HUES64 (cell line): ENCODE measurements around the gene ISYNA1.

ENCODE experiments used
- H3K27ac ChIP-seq: 2 replicates; pipeline ENCODE4 v1.7.0; 2013; ENCODE audit warnings: low read depth, low read length, inconsistent platforms
- H3K27me3 ChIP-seq: 2 replicates; pipeline ENCODE4 v1.6.1; 2013; ENCODE audit warnings: mild to moderate bottlenecking, low read length; ENCODE audit not compliant: insufficient read depth
- H3K36me3 ChIP-seq: 2 replicates; pipeline ENCODE4 v1.6.1; 2013; ENCODE audit warnings: mild to moderate bottlenecking, low read length; ENCODE audit not compliant: insufficient read depth
- H3K4me1 ChIP-seq: 2 replicates; pipeline ENCODE4 v1.6.1; 2013; ENCODE audit warnings: mild to moderate bottlenecking, low read length, moderate library complexity; ENCODE audit not compliant: insufficient read depth
- H3K4me3 ChIP-seq: 2 replicates; pipeline ENCODE4 v1.5.1; 2013; ENCODE audit warnings: mild to moderate bottlenecking, low read length, moderate library complexity
- H3K9ac ChIP-seq: 2 replicates; pipeline ENCODE4 v1.6.1; 2013; ENCODE audit warnings: mild to moderate bottlenecking, low read depth, low read length
- H3K9me3 ChIP-seq: 2 replicates; pipeline ENCODE4 v1.6.1; 2013; ENCODE audit warnings: low read depth, low read length; ENCODE audit not compliant: insufficient read depth
- WGBS: fragments of 150-250, 120-280 bp; methylation state at CpG from one replicate; pipeline ENCODE4 v1.1.7; 2013; ENCODE audit warnings: missing lambda C conversion rate; 5-methylcytosine and 5-hydroxymethylcytosine counted together

ISYNA1 gene

DNA sequence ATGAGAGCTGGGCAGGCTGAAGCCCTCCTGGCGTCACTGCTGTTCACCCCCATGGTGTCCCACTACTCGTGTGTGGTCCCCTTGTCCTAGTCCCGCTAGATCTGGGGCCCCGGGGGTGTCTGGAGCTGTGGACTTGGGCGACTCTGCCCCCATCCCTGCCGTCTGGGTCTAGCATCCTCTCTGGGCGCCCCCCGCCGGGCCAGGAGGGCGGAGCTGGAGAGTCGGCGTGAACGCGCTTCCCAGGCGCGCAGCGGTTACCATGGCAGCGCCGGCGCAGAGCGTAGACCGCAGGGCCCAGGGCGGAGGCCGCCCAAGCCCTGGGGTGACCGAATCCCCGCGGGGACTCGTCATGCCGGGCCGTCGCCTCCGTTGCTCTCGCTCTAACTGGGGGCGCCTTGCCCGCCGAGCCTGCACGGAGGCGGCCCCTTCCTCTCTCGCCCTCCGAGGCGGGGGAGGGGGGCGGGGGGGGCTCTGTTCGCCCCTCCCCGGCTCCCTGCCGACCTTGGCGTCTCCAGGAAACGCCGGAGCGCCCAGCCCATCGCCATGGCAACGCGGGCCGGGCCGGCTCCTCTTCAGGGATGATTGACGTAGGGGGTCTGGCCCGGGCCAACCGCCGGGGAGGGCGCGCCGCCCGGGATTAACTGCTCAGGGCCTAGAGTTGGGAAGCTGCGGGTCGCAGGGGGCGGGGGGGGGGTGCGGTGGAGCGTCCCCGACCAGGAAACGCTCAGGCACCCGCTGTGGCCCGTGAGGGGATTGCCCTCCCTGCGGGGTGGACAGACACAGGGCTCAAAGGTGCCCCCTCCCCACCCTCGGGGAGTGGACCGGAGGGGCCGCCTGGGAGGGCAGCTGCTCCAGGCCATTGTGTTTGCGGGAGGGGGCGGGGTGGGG, 8.9 kb downstream of the ISYNA1 start:
- H3K4me1 ChIP-seq: peaks cover 25% of the 10 kb centered on the region

DNA sequence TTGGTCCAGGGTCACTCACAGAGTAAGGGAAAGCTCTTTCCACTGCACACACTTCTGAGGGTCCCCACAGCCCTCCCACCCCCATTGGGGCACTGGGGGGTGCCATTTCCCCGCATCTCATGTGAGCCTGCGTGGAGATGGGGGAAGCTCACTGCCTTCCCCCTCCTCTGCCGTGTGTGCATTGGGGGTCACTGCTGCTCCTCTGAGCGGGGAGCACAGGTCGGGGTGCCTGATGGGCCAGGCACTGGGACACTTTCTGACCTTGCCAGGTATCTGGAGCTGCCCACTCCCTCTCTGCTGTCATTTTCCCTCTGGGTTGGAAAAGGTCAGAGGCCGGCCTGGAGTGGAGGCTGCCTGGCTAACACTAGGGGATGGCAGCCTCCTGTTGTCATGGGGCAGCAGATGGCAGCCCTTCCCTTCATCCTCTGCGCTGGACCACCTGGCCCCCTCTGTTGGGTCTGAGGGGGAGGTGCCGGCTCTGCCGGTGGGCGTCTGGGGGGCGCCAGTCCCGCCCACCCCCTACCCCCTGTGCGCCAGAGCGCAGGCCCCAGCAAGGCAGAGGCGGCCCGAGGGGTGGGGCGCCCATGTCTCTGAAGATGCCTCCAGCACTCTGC, 9.7 kb downstream of the ISYNA1 start:
- Histone ChIP-seq H3K27ac (no peak overlapping the region), H3K9me3 (no peaks in the 10 kb centered on the region), H3K4me3 (peak overlapping the region; percentile 60), H3K9ac (no peak overlapping the region), H3K27me3 (no peaks in the 10 kb centered on the region), H3K36me3 (no peaks in the 10 kb centered on the region), H3K4me1 (peaks cover 28% of the 10 kb centered on the region)
- WGBS: 48% methylated on average over 15 of the region's 17 CpGs

More for the DNA sequence above, 8.9 kb downstream of the ISYNA1 start:
- Histone ChIP-seq H3K27me3 (no peaks in the 10 kb centered on the region), H3K27ac (peak overlapping the region; percentile 80), H3K4me3 (peak overlapping the region; percentile 60), H3K9ac (no peak overlapping the region; the same call in 1 of the 2 replicates), H3K9me3 (no peaks in the 10 kb centered on the region), H3K36me3 (no peaks in the 10 kb centered on the region)
- under 1% methylated on average over 77 of the region's 77 CpGs for WGBS

DNA sequence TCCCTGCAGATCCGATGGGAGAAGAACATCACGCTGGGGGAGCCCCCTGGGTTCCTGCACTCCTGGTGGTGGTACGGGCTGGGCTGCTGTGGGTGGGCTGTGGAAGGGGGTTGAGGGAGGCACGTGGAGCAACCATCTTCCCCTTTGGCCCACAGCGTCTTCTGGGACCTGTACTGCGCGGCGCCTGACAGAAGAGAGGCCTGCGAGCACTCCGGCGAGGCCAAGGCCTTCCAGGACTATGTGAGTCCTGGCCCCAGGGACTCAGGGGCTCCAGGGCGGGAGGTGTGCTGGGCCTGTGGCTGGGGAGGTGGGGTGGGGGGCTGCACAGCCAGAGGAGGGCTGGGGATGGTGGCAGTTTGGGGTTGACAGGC, 10.2 kb downstream of the ISYNA1 start:
- H3K4me3 ChIP-seq: no peak overlapping the region
- no peaks in the 10 kb centered on the region for H3K9me3 ChIP-seq
- H3K9ac ChIP-seq: no peak overlapping the region
- peaks cover 24% of the 10 kb centered on the region for H3K4me1 ChIP-seq
- WGBS: 89% methylated on average over 12 of the region's 12 CpGs
- H3K27ac ChIP-seq: no peak overlapping the region
- no peaks in the 10 kb centered on the region for H3K36me3 ChIP-seq
- H3K27me3 ChIP-seq: no peaks in the 10 kb centered on the region

DNA sequence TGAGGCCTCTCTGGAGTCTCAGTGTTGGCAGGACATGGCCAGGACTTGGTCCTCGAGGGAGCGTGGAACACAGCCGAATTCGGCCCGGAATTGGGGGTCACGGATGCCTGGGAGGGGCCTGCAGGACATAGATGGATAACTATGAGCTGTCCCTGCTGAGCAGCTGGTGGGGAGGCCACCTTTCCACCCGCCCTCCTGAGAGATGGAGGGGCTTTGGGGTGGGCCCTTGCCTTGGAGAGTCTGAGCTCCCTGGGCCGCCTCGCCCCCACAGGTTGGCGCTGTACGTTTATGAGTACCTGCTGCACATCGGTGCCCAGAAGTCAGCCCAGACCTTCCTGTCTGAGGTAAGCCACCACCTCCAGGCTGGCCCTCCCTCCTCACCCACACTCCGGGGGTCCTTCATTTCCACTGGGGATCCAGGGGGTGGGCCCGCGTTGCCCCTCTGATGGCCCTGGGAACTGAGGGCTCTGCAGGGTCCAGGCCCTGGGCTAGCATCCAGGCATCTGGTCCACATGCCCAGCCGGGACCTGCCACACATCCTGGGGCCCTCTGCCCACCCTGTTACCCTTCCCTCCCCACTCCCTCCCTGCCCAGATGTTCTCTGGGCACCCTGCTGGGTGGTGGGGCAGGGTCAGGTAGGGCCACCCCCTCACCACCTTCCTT, 10.7 kb downstream of the ISYNA1 start:
- no peak overlapping the region for H3K27ac ChIP-seq

DNA sequence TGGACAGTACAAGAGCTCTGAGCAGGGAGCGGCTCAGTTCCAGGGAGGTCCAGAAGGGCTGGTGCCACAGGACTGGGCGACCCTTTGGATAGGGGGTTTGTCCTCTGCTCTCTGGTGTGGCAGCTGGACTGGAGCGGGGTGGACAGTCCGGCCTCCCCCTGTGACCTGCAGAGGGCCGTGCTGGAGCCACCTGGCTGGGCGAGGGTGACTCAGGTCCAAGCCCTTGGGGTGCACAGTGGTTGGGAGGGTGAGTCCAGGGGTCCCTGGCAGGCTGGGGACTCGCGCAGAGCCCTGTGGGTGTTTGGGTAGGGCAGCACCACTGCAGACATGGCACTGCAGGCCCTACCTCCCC, 11.5 kb downstream of the ISYNA1 start:
- WGBS: 92% methylated on average over 8 of the region's 8 CpGs

More for the DNA sequence above, 10.7 kb downstream of the ISYNA1 start:
- H3K9me3 ChIP-seq: no peaks in the 10 kb centered on the region
- H3K9ac ChIP-seq: no peak overlapping the region
- no peaks in the 10 kb centered on the region for H3K27me3 ChIP-seq
- WGBS: 94% methylated on average over 16 of the region's 16 CpGs
- H3K4me3 ChIP-seq: no peak overlapping the region
- H3K36me3 ChIP-seq: no peaks in the 10 kb centered on the region
- peaks cover 22% of the 10 kb centered on the region for H3K4me1 ChIP-seq

GRCh38 chr19:18425515-18426415, 12.2 kb downstream of the ISYNA1 start:
- Histone ChIP-seq H3K27ac (no peak overlapping the region), H3K36me3 (no peaks in the 10 kb centered on the region), H3K4me1 (peaks cover 17% of the 10 kb centered on the region), H3K27me3 (peaks cover 2% of the 10 kb centered on the region), H3K9ac (no peak overlapping the region), H3K4me3 (no peak overlapping the region), H3K9me3 (no peaks in the 10 kb centered on the region)
- 89% methylated on average over 18 of the region's 18 CpGs for WGBS

More for the DNA sequence above, 11.5 kb downstream of the ISYNA1 start:
- no peak overlapping the region for H3K27ac ChIP-seq
- no peaks in the 10 kb centered on the region for H3K36me3 ChIP-seq
- no peak overlapping the region for H3K4me3 ChIP-seq
- no peaks in the 10 kb centered on the region for H3K27me3 ChIP-seq
- peaks cover 17% of the 10 kb centered on the region for H3K4me1 ChIP-seq
- H3K9me3 ChIP-seq: no peaks in the 10 kb centered on the region
- no peak overlapping the region for H3K9ac ChIP-seq

DNA sequence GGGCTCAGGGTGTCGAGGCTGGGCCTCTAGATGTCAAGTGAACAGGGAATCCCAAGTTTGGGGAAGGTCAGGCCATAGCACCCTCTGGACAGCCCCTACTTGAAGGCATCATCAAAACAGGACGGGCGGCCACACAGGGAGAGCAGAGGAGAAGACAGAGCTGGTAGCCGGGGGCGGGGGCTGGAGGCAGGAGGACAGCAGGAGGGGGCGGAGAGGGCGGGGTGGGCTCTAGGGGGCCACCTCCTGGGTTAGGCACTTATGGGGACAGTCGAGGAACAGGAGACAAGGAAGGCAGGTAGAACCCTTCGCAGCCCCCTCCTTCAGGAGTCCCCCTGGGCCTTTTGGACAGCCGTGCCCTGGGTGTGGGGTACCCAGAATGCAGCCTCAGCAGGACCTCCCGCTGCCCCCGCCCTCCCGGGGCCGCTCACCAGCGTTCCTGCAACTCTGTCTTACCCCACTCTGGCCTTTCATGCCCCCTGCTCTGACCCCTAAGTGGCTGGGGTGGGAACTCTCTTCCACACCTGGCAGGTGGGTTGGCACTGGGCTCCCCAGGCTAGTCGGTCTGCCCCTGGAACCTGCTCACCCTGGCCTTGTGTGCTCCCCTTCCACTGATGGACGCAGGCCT, 12.9 kb downstream of the ISYNA1 start:
- no peak overlapping the region for H3K9ac ChIP-seq
- H3K27me3 ChIP-seq: peaks cover 10% of the 10 kb centered on the region
- H3K36me3 ChIP-seq: no peaks in the 10 kb centered on the region

DNA sequence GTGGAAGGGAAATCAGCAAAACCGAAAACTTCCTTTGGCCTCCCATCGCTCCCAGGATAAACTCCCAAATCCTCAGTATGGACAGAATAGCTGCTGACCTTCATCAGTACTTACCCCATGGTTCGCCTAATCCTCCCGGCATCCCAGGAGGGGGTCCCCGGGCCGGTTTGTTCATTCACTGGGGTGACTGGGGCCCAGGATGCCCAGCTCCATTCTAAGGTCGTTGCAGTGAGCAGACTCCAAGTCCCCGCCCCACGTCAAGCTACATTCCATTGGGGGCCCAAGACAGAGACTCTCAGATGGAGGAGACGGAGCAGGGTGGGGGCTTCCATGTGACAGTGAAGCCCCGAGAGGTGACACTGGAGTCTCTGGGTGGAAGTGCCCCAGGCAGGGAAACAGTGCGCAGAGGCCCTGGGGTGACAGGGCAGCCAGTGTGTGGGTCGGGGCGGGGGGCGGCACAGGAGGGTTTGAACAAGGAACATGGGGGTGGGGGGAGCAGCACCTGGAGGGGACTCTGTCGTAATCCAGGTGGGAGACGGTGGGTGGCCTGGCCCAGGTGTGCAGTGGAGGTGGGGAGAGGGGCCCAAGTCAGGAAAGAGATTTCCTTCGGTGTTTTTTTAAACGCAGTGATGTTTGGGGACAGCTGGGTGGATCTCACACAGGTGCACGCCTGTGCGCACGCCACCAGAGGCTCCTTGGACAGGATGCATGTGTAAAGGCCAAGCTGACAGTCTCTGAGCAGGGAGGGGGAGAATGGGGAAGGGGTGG, 13.6 kb downstream of the ISYNA1 start:
- no peak overlapping the region for H3K27ac ChIP-seq

More for the DNA sequence above, 12.9 kb downstream of the ISYNA1 start:
- H3K9me3 ChIP-seq: no peaks in the 10 kb centered on the region
- WGBS: 76% methylated on average over 17 of the region's 17 CpGs
- H3K4me3 ChIP-seq: no peak overlapping the region
- H3K27ac ChIP-seq: no peak overlapping the region
- H3K4me1 ChIP-seq: peaks cover 11% of the 10 kb centered on the region

GRCh38 chr19:18423258-18424020, 14.5 kb downstream of the ISYNA1 start:
- H3K27ac ChIP-seq: no peak overlapping the region
- H3K4me3 ChIP-seq: no peak overlapping the region
- no peaks in the 10 kb centered on the region for H3K36me3 ChIP-seq
- H3K27me3 ChIP-seq: peaks cover 20% of the 10 kb centered on the region
- H3K9ac ChIP-seq: no peak overlapping the region
- H3K4me1 ChIP-seq: peaks cover 10% of the 10 kb centered on the region
- WGBS: 91% methylated on average over 21 of the region's 21 CpGs
- no peaks in the 10 kb centered on the region for H3K9me3 ChIP-seq

More for the DNA sequence above, 13.6 kb downstream of the ISYNA1 start:
- H3K27me3 ChIP-seq: peaks cover 14% of the 10 kb centered on the region
- no peak overlapping the region for H3K4me3 ChIP-seq
- 76% methylated on average over 22 of the region's 22 CpGs for WGBS
- no peak overlapping the region for H3K9ac ChIP-seq
- H3K9me3 ChIP-seq: no peaks in the 10 kb centered on the region
- peaks cover 7% of the 10 kb centered on the region for H3K4me1 ChIP-seq
- no peaks in the 10 kb centered on the region for H3K36me3 ChIP-seq
